SK-N-SH treated with all-trans-retinoic acid at 6 μM for 48 hours (cell line): ENCODE data around the gene ACTR2.

Experiments
- ATAC-seq: fragments of 200-7000 bp; cut with Tn5 transposase; 3 replicates; pipeline ENCODE4 v1.9.1; 2020; ENCODE audit warnings: mild to moderate bottlenecking, moderate library complexity
- ARNTL ChIP-seq: fragments of 450-650 bp; formaldehyde crosslinking; IDR thresholded peaks from 2 replicates; pipeline ENCODE4 v1.5.0; 2020; ENCODE audit warnings: low read depth, mild to moderate bottlenecking, moderate library complexity, borderline replicate concordance
- BACH2 ChIP-seq: fragments of 250-450 bp; sonication (Bioruptor Pico); IDR thresholded peaks from 2 replicates; pipeline ENCODE4 v1.9.0; 2021; ENCODE audit warnings: mild to moderate bottlenecking, borderline replicate concordance
- CSDC2 ChIP-seq: fragments of 250-450 bp; sonication (Bioruptor Pico); IDR thresholded peaks from 2 replicates; pipeline ENCODE4 v1.5.0; 2020; ENCODE audit warnings: mild to moderate bottlenecking, moderate library complexity
- CSRNP3 ChIP-seq: fragments of 250-450 bp; sonication (Bioruptor Pico); IDR thresholded peaks from 2 replicates; pipeline ENCODE4 v1.5.1; 2021; ENCODE audit warnings: mild to moderate bottlenecking, moderate library complexity
- ESRRG ChIP-seq: fragments of 250-450 bp; sonication (Bioruptor Pico); IDR thresholded peaks from 2 replicates; pipeline ENCODE4 v1.6.1; 2021; ENCODE audit warnings: mild to moderate bottlenecking
- GLIS3 ChIP-seq: fragments of 250-450 bp; sonication (Bioruptor Pico); IDR thresholded peaks from 2 replicates; pipeline ENCODE4 v1.5.0; 2020; ENCODE audit warnings: mild to moderate bottlenecking, moderate library complexity
- ISL1 ChIP-seq: fragments of 250-450 bp; sonication (Bioruptor Pico); IDR thresholded peaks from 2 replicates; pipeline ENCODE4 v2.1.2; 2022; ENCODE audit warnings: mild to moderate bottlenecking, moderate library complexity
- PATZ1 ChIP-seq: fragments of 250-450 bp; sonication (Bioruptor Pico); IDR thresholded peaks from 2 replicates; pipeline ENCODE4 v1.8.0; 2020; ENCODE audit warnings: mild to moderate bottlenecking, moderate library complexity, borderline replicate concordance
- POU6F1 ChIP-seq: fragments of 250-450 bp; sonication (Bioruptor Pico); IDR thresholded peaks from 2 replicates; pipeline ENCODE4 v1.8.0; 2021; ENCODE audit warnings: low read depth, mild to moderate bottlenecking, moderate library complexity, borderline replicate concordance
- PPARA ChIP-seq: fragments of 250-450 bp; sonication (Bioruptor Pico); IDR thresholded peaks from 2 replicates; pipeline ENCODE4 v1.5.0; 2020; ENCODE audit warnings: mild to moderate bottlenecking, borderline replicate concordance
- RARB ChIP-seq: fragments of 250-450 bp; sonication (Bioruptor Pico); IDR thresholded peaks from 2 replicates; pipeline ENCODE4 v1.8.0; 2021; ENCODE audit warnings: mild to moderate bottlenecking, moderate library complexity
- SNAI2 ChIP-seq: fragments of 250-450 bp; sonication (Bioruptor Pico); IDR thresholded peaks from 2 replicates; pipeline ENCODE4 v1.5.0; 2020; ENCODE audit warnings: mild to moderate bottlenecking, moderate library complexity
- TCF4 ChIP-seq: fragments of 250-450 bp; sonication (Bioruptor Pico); IDR thresholded peaks from 2 replicates; pipeline ENCODE4 v1.8.0; 2021; ENCODE audit warnings: mild to moderate bottlenecking, moderate library complexity, borderline replicate concordance
- TOX ChIP-seq: fragments of 250-450 bp; sonication (Bioruptor Pico); IDR thresholded peaks from 2 replicates; pipeline ENCODE4 v1.8.0; 2021; ENCODE audit warnings: mild to moderate bottlenecking, moderate library complexity, borderline replicate concordance
- TSHZ2 ChIP-seq: fragments of 250-450 bp; sonication (Bioruptor Pico); IDR thresholded peaks from 2 replicates; pipeline ENCODE4 v1.5.0; 2020; ENCODE audit warnings: mild to moderate bottlenecking, moderate library complexity
- ZC3H10 ChIP-seq: fragments of 250-450 bp; sonication (Bioruptor Pico); IDR thresholded peaks from 2 replicates; pipeline ENCODE4 v1.5.1; 2021; ENCODE audit warnings: mild to moderate bottlenecking, moderate library complexity
- ZFP3 ChIP-seq: fragments of 250-450 bp; sonication (Bioruptor Pico); IDR thresholded peaks from 2 replicates; pipeline ENCODE4 v1.5.0; 2020; ENCODE audit warnings: mild to moderate bottlenecking, moderate library complexity
- ZFP30 ChIP-seq: fragments of 450-650 bp; formaldehyde crosslinking; IDR thresholded peaks from 2 replicates; pipeline ENCODE4 v1.5.0; 2022; ENCODE audit warnings: mild to moderate bottlenecking, moderate library complexity
- ZNF565 ChIP-seq: fragments of 450-650 bp; formaldehyde crosslinking; conservative IDR thresholded peaks from 2 replicates; pipeline ENCODE4 v1.5.0; 2020; ENCODE audit warnings: low read depth, mild to moderate bottlenecking, moderate library complexity
- ZNF70 ChIP-seq: fragments of 450-650 bp; formaldehyde crosslinking; IDR thresholded peaks from 2 replicates; pipeline ENCODE4 v1.5.0; 2020; ENCODE audit warnings: mild to moderate bottlenecking, moderate library complexity
- ZNF8 ChIP-seq: fragments of 450-650 bp; formaldehyde crosslinking; IDR thresholded peaks from 2 replicates; pipeline ENCODE4 v1.5.0; 2020; ENCODE audit warnings: mild to moderate bottlenecking, moderate library complexity

The ACTR2 gene

GRCh38 chr2:65300134-65300760 is 72.6 kb downstream of the ACTR2 start:
- ATAC-seq: peak; percentile 43

GRCh38 chr2:65300761-65301711 is 73.4 kb downstream of the ACTR2 start:
- ATAC-seq: peak; percentile 81

More at GRCh38 chr2:65300134-65300760, 72.6 kb downstream of the ACTR2 start:
- no peak for TF ChIP-seq TCF4 (CRISPR knock-in tag)
- TF ChIP-seq CSRNP3 (CRISPR knock-in tag): no peak
- TF ChIP-seq ISL1: no peak
- no peak for TF ChIP-seq GLIS3 (CRISPR knock-in tag)

GRCh38 chr2:65305934-65306333 is 78.3 kb downstream of the ACTR2 start:
- no peak for ATAC-seq
- TF ChIP-seq SNAI2 (CRISPR knock-in tag) (no peak), PATZ1 (no peak), TCF4 (CRISPR knock-in tag) (no peak), ISL1 (no peak), CSDC2 (CRISPR knock-in tag) (no peak), BACH2 (CRISPR knock-in tag) (no peak), GLIS3 (CRISPR knock-in tag) (no peak), ESRRG (CRISPR knock-in tag) (no peak), PPARA (CRISPR knock-in tag) (no peak), ARNTL (CRISPR knock-in tag) (no peak), ZFP3 (CRISPR knock-in tag) (no peak), ZNF8 (CRISPR knock-in tag) (no peak)

More at GRCh38 chr2:65300761-65301711, 73.4 kb downstream of the ACTR2 start:
- TF ChIP-seq GLIS3 (CRISPR knock-in tag) (no peak), TCF4 (CRISPR knock-in tag) (no peak), SNAI2 (CRISPR knock-in tag) (no peak), CSRNP3 (CRISPR knock-in tag) (no peak)

- no peak for ATAC-seq
- TF ChIP-seq PPARA (CRISPR knock-in tag): no peak
- TF ChIP-seq BACH2 (CRISPR knock-in tag): no peak
- no peak for TF ChIP-seq RARB (CRISPR knock-in tag)
- no peak for TF ChIP-seq TSHZ2 (CRISPR knock-in tag)
- TF ChIP-seq SNAI2 (CRISPR knock-in tag): no peak
- TF ChIP-seq TOX (CRISPR knock-in tag): no peak
- no peak for TF ChIP-seq ZNF565 (CRISPR knock-in tag)
- no peak for TF ChIP-seq ZNF70 (CRISPR knock-in tag)
- no peak for TF ChIP-seq CSRNP3 (CRISPR knock-in tag)
- TF ChIP-seq ISL1: no peak
- no peak for TF ChIP-seq POU6F1 (CRISPR knock-in tag)
- no peak for TF ChIP-seq ZC3H10 (CRISPR knock-in tag)
- TF ChIP-seq ZFP30: no peak
Measured at GRCh38 chr2:65309699-65310098, 82.1 kb downstream of the ACTR2 start.
